Measurements from ENCODE around the gene ANO7. TPM values are rescaled to one million over a fixed set of nuclear protein-coding genes. Genes with fewer than 3 reads are reported as not detected.

ANO7 gene
- total RNA-seq, 1 experiment from 2014 or later, result 5.2 TPM

GRCh38 chr2:241189856-241190201 lies 1.4 kb downstream of the ANO7 start:
- Histone ChIP-seq H3K9ac (ENCODE audit: extremely low read depth, insufficient read length, low read length) (no peak overlapping the region), H3K23ac (ENCODE audit: insufficient read length, low read depth, low read length) (no peak overlapping the region), H3K14ac (ENCODE audit: insufficient read depth, low read length) (no peak overlapping the region), H3K4ac (ENCODE audit: low read depth, low read length) (no peak overlapping the region), H3T11ph (ENCODE audit: low read length) (no peak overlapping the region), H3K79me2 (ENCODE audit: insufficient read depth, low read length) (no peaks in the 10 kb centered on the region), H3K56ac (ENCODE audit: insufficient read length, low read depth, low read length) (no peak overlapping the region), H3K27ac (ENCODE audit: insufficient read length, low read depth, low read length) (no peak overlapping the region), H3K4me1 (ENCODE audit: insufficient read depth, low read length) (no peaks in the 10 kb centered on the region), H3K23me2 (ENCODE audit: insufficient read length, low read depth, low read length, poor library complexity, severe bottlenecking) (no peaks in the 10 kb centered on the region), H4K8ac (replicated peaks; ENCODE audit: insufficient read length, low read depth, low read length) (no peak overlapping the region), H4K20me1 (ENCODE audit: control insufficient read depth, insufficient read depth, insufficient read length) (no peaks in the 10 kb centered on the region), H2BK12ac (ENCODE audit: insufficient read length, low read depth, low read length) (no peak overlapping the region), H2BK5ac (ENCODE audit: insufficient read length, low read length) (no peak overlapping the region), H3K9me3 (ENCODE audit: control insufficient read depth, low read depth, low read length) (no peaks in the 10 kb centered on the region), H3K27me3 (ENCODE audit: insufficient read depth, low read length) (no peaks in the 10 kb centered on the region), H4K91ac (ENCODE audit: insufficient read length, low read depth, low read length) (no peak overlapping the region), H3K4me2 (ENCODE audit: insufficient read depth, insufficient read length, low read length) (no peak overlapping the region), H3K79me1 (ENCODE audit: insufficient read depth, low read depth, low read length, poor library complexity, severe bottlenecking) (no peaks in the 10 kb centered on the region), H2AK5ac (ENCODE audit: insufficient read length, low read length) (no peak overlapping the region), H2BK20ac (ENCODE audit: low read depth, low read length, poor library complexity, severe bottlenecking) (no peak overlapping the region), H2AFZ (ENCODE audit: low read length) (no peak overlapping the region), H3K18ac (ENCODE audit: insufficient read length, low read depth, low read length) (no peak overlapping the region), H4K5ac (ENCODE audit: insufficient read length, low read depth, low read length) (no peak overlapping the region), H2BK120ac (ENCODE audit: low read depth, low read length, poor library complexity, severe bottlenecking) (no peak overlapping the region), H2BK15ac (ENCODE audit: low read depth, low read length) (no peak overlapping the region)
- no peaks in the 10 kb centered on the region; the same call in 1 of the 2 replicates for H3K27me3 Mint-ChIP-seq (ENCODE audit: low read depth)
- no peak for TF ChIP-seq CTCF (conservative IDR thresholded peaks at IDR 0.05)
- no peaks in the 10 kb centered on the region for H3K9me3 Mint-ChIP-seq
- no peaks in the 10 kb centered on the region for H3K36me3 Mint-ChIP-seq (ENCODE audit: insufficient read depth in 1 of 3, low read depth in 3 of 3)
- H3K4me3 Mint-ChIP-seq, result no peak overlapping the region
- no CpG with 5 or more reads among the region's 15 CpGs for WGBS (ENCODE audit: extremely low coverage, insufficient read length, low lambda C conversion rate)
- no peak for DNase-seq
- H3K4me1 Mint-ChIP-seq, result peaks cover 8 to 13% of the 10 kb centered on the region in 2 experiments
- no peak overlapping the region for H3K27ac Mint-ChIP-seq
